Endodermal cell (in vitro differentiated cells): ENCODE data around the gene BCL7A. TPM values are rescaled to one million over a fixed set of nuclear protein-coding genes. Genes with fewer than 3 reads are reported as not detected.

Source experiments
- DNase-seq: peaks from one replicate; pipeline ENCODE4 v3.0.0-alpha.2; 2017
- H3K27ac ChIP-seq: 2 replicates; pipeline ENCODE4 v1.5.1; 2013; ENCODE audit warnings: mild to moderate bottlenecking, low read depth, low read length, moderate library complexity
- H3K27me3 ChIP-seq: 2 replicates; pipeline ENCODE4 v1.6.1; 2013; ENCODE audit warnings: mild to moderate bottlenecking, low read length, moderate library complexity; ENCODE audit not compliant: insufficient read depth, control insufficient read depth, poor library complexity, severe bottlenecking
- H3K36me3 ChIP-seq: 2 replicates; pipeline ENCODE4 v1.7.0; 2013; ENCODE audit warnings: mild to moderate bottlenecking, low read length, moderate library complexity; ENCODE audit not compliant: control insufficient read depth, insufficient read depth
- H3K4me1 ChIP-seq: one replicate; pipeline ENCODE4 v1.7.0; 2013; ENCODE audit warnings: low read length; ENCODE audit not compliant: control insufficient read depth, insufficient read depth
- H3K4me3 ChIP-seq: 2 replicates; pipeline ENCODE4 v1.5.1; 2013; ENCODE audit warnings: mild to moderate bottlenecking, low read length, moderate library complexity
- H3K9ac ChIP-seq: 2 replicates; pipeline ENCODE4 v1.6.1; 2013; ENCODE audit warnings: mild to moderate bottlenecking, low read length, moderate library complexity; ENCODE audit not compliant: poor library complexity, severe bottlenecking; ENCODE audit errors: extremely low read depth
- H3K9me3 ChIP-seq: 2 replicates; pipeline ENCODE4 v1.6.1; 2013; ENCODE audit warnings: mild to moderate bottlenecking, low read length, moderate library complexity; ENCODE audit not compliant: control insufficient read depth
- H3K27ac Mint-ChIP-seq: 2 replicates; pipeline ENCODE4 v1.8.0; 2020; ENCODE audit warnings: mixed read lengths
- H3K27me3 Mint-ChIP-seq: 2 replicates; pipeline ENCODE4 v1.8.0; 2021; ENCODE audit warnings: mild to moderate bottlenecking, mixed read lengths; ENCODE audit not compliant: insufficient read depth
- H3K36me3 Mint-ChIP-seq: 2 replicates; pipeline ENCODE4 v1.8.0; 2020; ENCODE audit warnings: low read depth, mixed read lengths
- H3K4me1 Mint-ChIP-seq: 2 replicates; pipeline ENCODE4 v1.8.0; 2020; ENCODE audit warnings: mixed read lengths
- H3K4me3 Mint-ChIP-seq: 2 replicates; pipeline ENCODE4 v1.8.0; 2020; ENCODE audit warnings: mild to moderate bottlenecking, moderate library complexity, mixed read lengths
- H3K9me3 Mint-ChIP-seq: 2 replicates; pipeline ENCODE4 v1.8.0; 2020; ENCODE audit warnings: mild to moderate bottlenecking, mixed read lengths
- WGBS, 2 experiments: methylation state at CpG; one replicate each; pipeline versions ENCODE4 v1.1.5 to v1.1.7; 2013; ENCODE audit warnings: missing lambda C conversion rate in 2 of 2, mixed read lengths in 1 of 2; ENCODE audit not compliant: insufficient coverage in 1 of 2, insufficient read length in 1 of 2; 5-methylcytosine and 5-hydroxymethylcytosine counted together
- total RNA-seq, 2 donors: library from RNA; stranded (reverse); fragmentation: NEBNext Ultra II Directional in 1 of 2; extraction: Animal tissue kit (Norgen Biotek cat#: 25700) in 1 of 2; gene quantifications; 2 replicates in 1 of 2; 3 replicates in 1 of 2; pipeline ENCODE4 v1.2.1, GENCODE V29; 2021
- TF ChIP-seq, protein P1 (sequence below): fragments of 200-600 bp; sonication (generic); conservative IDR thresholded peaks from 2 replicates; pipeline ENCODE4 v1.5.0; 2021; ENCODE audit warnings: antibody characterized with exemption, mild to moderate bottlenecking

Gene BCL7A
- total RNA-seq, 2 donors from 2014 or later = 22.3 to 28.9 TPM

- DNase-seq = no peak
- Mint-ChIP-seq H3K27me3 (peaks cover 2% of the 10 kb centered on the region), H3K9me3 (no peaks in the 10 kb centered on the region), H3K27ac (no peak overlapping the region), H3K4me1 (no peaks in the 10 kb centered on the region), H3K4me3 (no peak overlapping the region), H3K36me3 (no peaks in the 10 kb centered on the region)
- WGBS, 2 experiments = 96% methylated on average over 23 to 24 of the region's 24 CpGs
- Histone ChIP-seq H3K9me3 (no peaks in the 10 kb centered on the region), H3K9ac (no peak overlapping the region), H3K27me3 (no peaks in the 10 kb centered on the region), H3K27ac (no peak overlapping the region), H3K36me3 (no peaks in the 10 kb centered on the region), H3K4me1 (no peaks in the 10 kb centered on the region), H3K4me3 (no peak overlapping the region)
- TF ChIP-seq, protein P1, sequence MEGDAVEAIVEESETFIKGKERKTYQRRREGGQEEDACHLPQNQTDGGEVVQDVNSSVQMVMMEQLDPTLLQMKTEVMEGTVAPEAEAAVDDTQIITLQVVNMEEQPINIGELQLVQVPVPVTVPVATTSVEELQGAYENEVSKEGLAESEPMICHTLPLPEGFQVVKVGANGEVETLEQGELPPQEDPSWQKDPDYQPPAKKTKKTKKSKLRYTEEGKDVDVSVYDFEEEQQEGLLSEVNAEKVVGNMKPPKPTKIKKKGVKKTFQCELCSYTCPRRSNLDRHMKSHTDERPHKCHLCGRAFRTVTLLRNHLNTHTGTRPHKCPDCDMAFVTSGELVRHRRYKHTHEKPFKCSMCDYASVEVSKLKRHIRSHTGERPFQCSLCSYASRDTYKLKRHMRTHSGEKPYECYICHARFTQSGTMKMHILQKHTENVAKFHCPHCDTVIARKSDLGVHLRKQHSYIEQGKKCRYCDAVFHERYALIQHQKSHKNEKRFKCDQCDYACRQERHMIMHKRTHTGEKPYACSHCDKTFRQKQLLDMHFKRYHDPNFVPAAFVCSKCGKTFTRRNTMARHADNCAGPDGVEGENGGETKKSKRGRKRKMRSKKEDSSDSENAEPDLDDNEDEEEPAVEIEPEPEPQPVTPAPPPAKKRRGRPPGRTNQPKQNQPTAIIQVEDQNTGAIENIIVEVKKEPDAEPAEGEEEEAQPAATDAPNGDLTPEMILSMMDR = no peak
Measured at GRCh38 chr12:122006186-122006926, 15.3 kb upstream of the BCL7A start.

DNA sequence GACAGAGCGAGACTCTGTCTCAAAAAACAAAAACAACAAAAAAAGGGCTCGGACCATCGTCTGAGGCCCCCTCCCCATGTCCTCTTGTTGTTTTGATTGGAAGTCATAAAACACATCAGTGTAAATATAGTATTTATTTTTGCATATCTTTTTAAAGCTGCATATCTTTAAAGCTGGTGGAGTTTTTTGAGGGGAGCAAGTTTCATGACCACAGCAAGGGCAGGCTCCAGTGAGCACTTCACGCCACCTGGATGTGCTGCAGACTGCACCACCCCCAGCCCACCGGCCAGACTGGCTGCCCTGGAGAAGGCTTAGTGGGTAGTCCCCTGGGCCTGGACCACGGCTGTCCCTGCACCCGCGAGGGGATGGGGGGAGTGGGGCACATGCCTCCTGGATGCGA is 11.9 kb upstream of the BCL7A start:
- no peaks in the 10 kb centered on the region for H3K4me1 Mint-ChIP-seq
- 96% methylated on average over 9 of the region's 9 CpGs; no CpG with 5 or more reads in 1 of the 2 experiments for WGBS, 2 experiments
- no peaks in the 10 kb centered on the region for H3K27me3 Mint-ChIP-seq

GRCh38 chr12:122012184-122012583 is 9.5 kb upstream of the BCL7A start:
- H3K4me3 ChIP-seq = no peak overlapping the region
- H3K4me1 ChIP-seq = no peaks in the 10 kb centered on the region
- no peaks in the 10 kb centered on the region for H3K36me3 ChIP-seq
- Mint-ChIP-seq H3K4me3 (no peak overlapping the region), H3K27ac (no peak overlapping the region), H3K36me3 (no peaks in the 10 kb centered on the region), H3K27me3 (no peaks in the 10 kb centered on the region), H3K9me3 (peaks cover under 1% of the 10 kb centered on the region), H3K4me1 (no peaks in the 10 kb centered on the region)
- WGBS, 2 experiments = 92 to 100% methylated on average over 2 to 6 of the region's 6 CpGs
- no peak overlapping the region for H3K27ac ChIP-seq
- no peak for DNase-seq
- TF ChIP-seq, protein P1 = no peak
- no peaks in the 10 kb centered on the region for H3K9me3 ChIP-seq
- no peaks in the 10 kb centered on the region for H3K27me3 ChIP-seq
- no peak overlapping the region for H3K9ac ChIP-seq

More for the DNA sequence above, 11.9 kb upstream of the BCL7A start:
- Histone ChIP-seq H3K27ac (no peak overlapping the region), H3K27me3 (no peaks in the 10 kb centered on the region), H3K36me3 (no peaks in the 10 kb centered on the region), H3K4me3 (no peak overlapping the region), H3K9me3 (no peaks in the 10 kb centered on the region), H3K4me1 (no peaks in the 10 kb centered on the region), H3K9ac (no peak overlapping the region)
- no peak for DNase-seq
- TF ChIP-seq, protein P1 = no peak
- Mint-ChIP-seq H3K9me3 (no peaks in the 10 kb centered on the region), H3K36me3 (no peaks in the 10 kb centered on the region), H3K27ac (no peak overlapping the region), H3K4me3 (no peak overlapping the region)
